ENCODE data around the gene HOXC9.

- TF ChIP-seq SIN3A (IDR thresholded peaks at IDR 0.05; ENCODE audit: borderline replicate concordance, insufficient read depth, low read length): no peak
- TF ChIP-seq POLR2AphosphoS5 (IDR thresholded peaks at IDR 0.05; ENCODE audit: low read depth, low read length): no peak
- TF ChIP-seq, protein P1, sequence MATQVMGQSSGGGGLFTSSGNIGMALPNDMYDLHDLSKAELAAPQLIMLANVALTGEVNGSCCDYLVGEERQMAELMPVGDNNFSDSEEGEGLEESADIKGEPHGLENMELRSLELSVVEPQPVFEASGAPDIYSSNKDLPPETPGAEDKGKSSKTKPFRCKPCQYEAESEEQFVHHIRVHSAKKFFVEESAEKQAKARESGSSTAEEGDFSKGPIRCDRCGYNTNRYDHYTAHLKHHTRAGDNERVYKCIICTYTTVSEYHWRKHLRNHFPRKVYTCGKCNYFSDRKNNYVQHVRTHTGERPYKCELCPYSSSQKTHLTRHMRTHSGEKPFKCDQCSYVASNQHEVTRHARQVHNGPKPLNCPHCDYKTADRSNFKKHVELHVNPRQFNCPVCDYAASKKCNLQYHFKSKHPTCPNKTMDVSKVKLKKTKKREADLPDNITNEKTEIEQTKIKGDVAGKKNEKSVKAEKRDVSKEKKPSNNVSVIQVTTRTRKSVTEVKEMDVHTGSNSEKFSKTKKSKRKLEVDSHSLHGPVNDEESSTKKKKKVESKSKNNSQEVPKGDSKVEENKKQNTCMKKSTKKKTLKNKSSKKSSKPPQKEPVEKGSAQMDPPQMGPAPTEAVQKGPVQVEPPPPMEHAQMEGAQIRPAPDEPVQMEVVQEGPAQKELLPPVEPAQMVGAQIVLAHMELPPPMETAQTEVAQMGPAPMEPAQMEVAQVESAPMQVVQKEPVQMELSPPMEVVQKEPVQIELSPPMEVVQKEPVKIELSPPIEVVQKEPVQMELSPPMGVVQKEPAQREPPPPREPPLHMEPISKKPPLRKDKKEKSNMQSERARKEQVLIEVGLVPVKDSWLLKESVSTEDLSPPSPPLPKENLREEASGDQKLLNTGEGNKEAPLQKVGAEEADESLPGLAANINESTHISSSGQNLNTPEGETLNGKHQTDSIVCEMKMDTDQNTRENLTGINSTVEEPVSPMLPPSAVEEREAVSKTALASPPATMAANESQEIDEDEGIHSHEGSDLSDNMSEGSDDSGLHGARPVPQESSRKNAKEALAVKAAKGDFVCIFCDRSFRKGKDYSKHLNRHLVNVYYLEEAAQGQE (IDR thresholded peaks at IDR 0.05; ENCODE audit: insufficient read depth in 1 of 2, low read depth in 2 of 2, low read length in 2 of 2): no peak
- TF ChIP-seq TAF1 (IDR thresholded peaks at IDR 0.05; ENCODE audit: borderline replicate concordance, insufficient read depth, low read length): no peak
Observed at GRCh38 chr12:54026640-54027441, 26.9 kb downstream of the HOXC9 start.

Data from PFSK-1 (cell line).